Right ventricle myocardium superior (tissue), 1 donor: ENCODE results near the gene SLC43A2. TPM values are rescaled to one million over a fixed set of nuclear protein-coding genes. Genes with fewer than 3 reads are reported as not detected.

Experiments used
- ATAC-seq: fragments of 200-7000 bp; cut with Tn5 transposase; one replicate; pipeline ENCODE4 v1.9.1; 2020; ENCODE audit warnings: mild to moderate bottlenecking; ENCODE audit not compliant: poor library complexity
- DNase-seq: peaks from one replicate; pipeline ENCODE4 v3.0.0-alpha.2; 2020
- intact Hi-C: fragments of 100-400 bp; cut with DNase I; formaldehyde crosslinking; loops from one replicate; pipeline ENCODE4 v1.11.2; 2022
- total RNA-seq: library from RNA; stranded (reverse); fragmentation: NEBNext Ultra II Directional; extraction: Animal tissue kit (Norgen Biotek cat#: 25700); gene quantifications from one replicate; pipeline ENCODE4 v1.2.1, GENCODE V29; 2021
- donor health status: DM: no; HTN: yes; CAD: no; lungs with severe emphysema.

Gene SLC43A2
- total RNA-seq, 1 donor from 2014 or later, result 4.2 TPM

GRCh38 chr17:1522626-1523025 is 106.0 kb downstream of the SLC43A2 start:
- DNase-seq (no peak), ATAC-seq (no peak)
- intact Hi-C loops, result no loop called here

- intact Hi-C loops, result no loop called here
- DNase-seq (no peak), ATAC-seq (no peak)
Observed at GRCh38 chr17:1521086-1521640, 107.5 kb downstream of the SLC43A2 start.

- ATAC-seq, result no peak
- intact Hi-C loops, result loop anchor here (5.0 kb wide), 1 partner anchor 152 kb away; no protein-coding TSS in a partner anchor
- no peak for DNase-seq
Observed at GRCh38 chr17:1519678-1520077, 109.0 kb downstream of the SLC43A2 start.

Other genes with a start within 250 kb of the SLC43A2 start
- gene YWHAE, start 228.6 kb downstream of the SLC43A2 start, total RNA-seq, result 613 TPM
- 36.0 TPM for gene CRK, start 172.6 kb downstream of the SLC43A2 start, total RNA-seq
- 182 TPM for gene MYO1C, start 136.1 kb downstream of the SLC43A2 start, total RNA-seq
- gene INPP5K, start 112.2 kb downstream of the SLC43A2 start, total RNA-seq, result 32.9 TPM
- 46.3 TPM for gene PITPNA, start 66.0 kb downstream of the SLC43A2 start, total RNA-seq
- 11.2 TPM for gene SCARF1, start 16.9 kb upstream of the SLC43A2 start, total RNA-seq
- gene RILP, start 21.0 kb upstream of the SLC43A2 start, total RNA-seq, result 74.6 TPM
- gene PRPF8, start 56.0 kb upstream of the SLC43A2 start, total RNA-seq, result 125 TPM
- gene TLCD2, start 81.5 kb upstream of the SLC43A2 start, total RNA-seq, result 2.0 TPM
- 8.5 TPM for gene WDR81, start 95.9 kb upstream of the SLC43A2 start, total RNA-seq
- gene SERPINF2, start 114.0 kb upstream of the SLC43A2 start, total RNA-seq, result 0.32 TPM
- 131 TPM for gene SERPINF1, start 133.2 kb upstream of the SLC43A2 start, total RNA-seq
- 8.6 TPM for gene SMYD4, start 201.1 kb upstream of the SLC43A2 start, total RNA-seq
- gene RPA1, start 201.2 kb upstream of the SLC43A2 start, total RNA-seq, result 54.0 TPM